HCT116 (cell line): ENCODE data around the gene NOS3.

Experiments used
- ATF3 ChIP-seq: IDR thresholded peaks from 2 replicates; pipeline ENCODE4 v1.6.1; 2012
- CTCF ChIP-seq, 3 experiments: fragments of 200-600 bp in 1 of 3; sonication (generic) in 1 of 3; IDR thresholded peaks in 2 of 3; conservative IDR thresholded peaks in 1 of 3; 2 replicates each; pipeline ENCODE4 v1.5.1; 2012 to 2017; ENCODE audit warnings: low read depth in 2 of 3, low read length in 2 of 3, antibody characterized with exemption in 1 of 3, borderline replicate concordance in 1 of 3, control low read depth in 1 of 3, mild to moderate bottlenecking in 1 of 3, mixed read lengths in 1 of 3, mixed run types in 1 of 3, moderate library complexity in 1 of 3; ENCODE audit not compliant: insufficient read depth in 1 of 3
- EZH2 ChIP-seq: fragments of 200-600 bp; sonication (generic); IDR thresholded peaks from 2 replicates; pipeline ENCODE4 v1.6.1; 2017; ENCODE audit warnings: antibody characterized with exemption, mixed run types
- POLR2A ChIP-seq: IDR thresholded peaks from 2 replicates; pipeline ENCODE4 v1.7.0; 2011; ENCODE audit warnings: borderline replicate concordance; ENCODE audit not compliant: insufficient read depth, insufficient read length; ENCODE audit errors: extremely low read depth
- POLR2AphosphoS5 ChIP-seq: IDR thresholded peaks from 2 replicates; pipeline ENCODE4 v1.6.1; 2011; ENCODE audit warnings: mild to moderate bottlenecking, low read depth, low read length, moderate library complexity
- TCF7L2 ChIP-seq: IDR thresholded peaks from 2 replicates; pipeline ENCODE4 v1.7.0; 2011; ENCODE audit warnings: borderline replicate concordance, inconsistent platforms; ENCODE audit not compliant: insufficient read depth, insufficient read length; ENCODE audit errors: extremely low read depth

GRCh38 chr7:150962553-150963399, 28.0 kb upstream of the NOS3 start:
- no peak for TF ChIP-seq ATF3
- no peak for TF ChIP-seq POLR2A
- no peak for TF ChIP-seq EZH2
- TF ChIP-seq TCF7L2: no peak
- peak; percentile 87 to 94 (median 90) for TF ChIP-seq CTCF (IDR thresholded peaks at IDR 0.05 in 2 of 3, conservative IDR thresholded peaks at IDR 0.05 in 1 of 3; ENCODE audit: borderline replicate concordance in 1 of 3, insufficient read depth in 1 of 3, low read depth in 2 of 3, low read length in 2 of 3)
- no peak for TF ChIP-seq POLR2AphosphoS5
